ENCODE measurements around the gene SNX25.
"Not testable (repeated sequence)": the region's sequence is repeated elsewhere in the genome, so short reads cannot be mapped to it uniquely, and the experiment has no call there.

The SNX25 gene

DNA sequence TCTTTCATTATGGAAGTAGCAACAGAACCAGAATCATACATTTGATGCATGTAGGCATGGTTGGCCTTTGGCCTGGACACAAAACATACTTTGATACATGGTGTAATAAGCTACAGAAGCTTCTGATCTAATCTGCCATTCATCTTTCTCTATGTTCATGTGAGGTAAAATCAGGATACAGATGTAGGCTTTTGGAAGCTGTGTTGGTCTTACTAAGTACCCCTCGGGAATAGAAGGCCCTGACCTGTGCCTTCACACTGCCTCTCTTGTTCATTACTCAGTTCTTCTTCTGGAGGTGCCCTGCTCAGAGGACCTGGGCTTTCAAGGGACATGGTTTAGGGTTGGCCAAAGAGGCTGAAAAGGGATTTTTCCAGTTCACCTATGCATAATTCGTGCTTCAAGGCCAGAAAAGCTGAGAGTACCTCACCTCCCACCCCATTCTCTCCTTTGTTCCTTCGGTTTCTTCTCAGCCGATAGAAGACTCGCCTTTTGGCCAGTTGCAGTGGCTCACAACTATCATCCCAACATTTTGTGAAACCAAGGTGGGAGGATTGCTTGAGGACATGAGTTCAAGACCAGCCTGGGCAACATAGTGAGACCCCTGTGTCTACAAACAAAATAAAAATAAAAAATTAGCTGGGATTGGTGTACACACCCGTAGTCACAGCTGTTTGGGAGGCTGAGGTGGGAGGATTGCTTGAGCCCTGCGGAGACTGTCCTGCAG is 25.9 kb downstream of the SNX25 start:
- no peak for DNase-seq

- DNase-seq, result no peak
These were observed 26.6 kb downstream of the SNX25 start for GRCh38 chr4:185235843-185236503.

- DNase-seq, result no peak
These were observed 27.8 kb downstream of the SNX25 start for GRCh38 chr4:185237175-185237574.

DNA sequence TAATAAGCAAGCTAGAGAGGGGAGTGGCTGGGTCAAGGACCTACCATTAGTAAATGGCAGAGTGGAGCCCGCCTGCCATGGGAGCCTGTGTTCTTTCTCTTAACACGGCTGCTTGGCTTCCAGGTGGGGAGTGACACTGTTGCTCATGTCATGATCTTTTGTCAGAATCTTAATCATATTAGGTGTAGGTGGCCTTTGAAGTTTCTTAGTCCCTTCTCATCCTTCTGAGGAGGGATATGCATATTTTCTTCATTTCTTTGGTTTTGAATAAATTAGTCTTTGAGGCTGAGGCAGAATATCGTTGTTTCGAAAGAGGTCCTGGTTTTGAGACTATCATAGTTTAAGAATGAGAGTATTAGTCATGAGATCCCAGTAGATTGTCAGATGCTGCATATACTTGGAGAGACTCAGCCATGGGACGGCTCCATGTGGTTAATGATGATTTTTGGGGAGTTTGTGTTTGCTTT is 28.9 kb downstream of the SNX25 start:
- DNase-seq, result no peak

GRCh38 chr4:185238750-185239149 is 29.4 kb downstream of the SNX25 start:
- no peak for DNase-seq

DNA sequence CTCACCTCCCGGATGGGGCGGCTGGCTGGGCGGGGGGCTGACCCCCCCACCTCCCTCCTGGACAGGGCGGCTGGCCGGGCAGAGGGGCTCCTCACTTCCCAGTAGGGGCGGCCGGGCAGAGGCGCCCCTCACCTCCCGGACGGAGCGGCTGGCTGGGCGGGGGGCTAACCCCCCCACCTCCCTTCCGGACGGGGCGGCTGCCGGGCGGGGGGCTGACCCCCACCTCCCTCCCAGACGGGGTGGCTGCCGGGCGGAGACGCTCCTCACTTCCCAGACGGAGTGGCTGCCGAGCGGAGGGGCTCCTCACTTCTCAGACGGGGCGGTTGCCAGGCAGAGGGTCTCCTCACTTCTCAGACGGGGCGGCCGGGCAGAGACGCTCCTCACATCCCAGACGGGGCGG is 31.1 kb downstream of the SNX25 start:
- DNase-seq, result not testable (repeated sequence)

GRCh38 chr4:185242749-185243533 is 33.5 kb downstream of the SNX25 start:
- no peak for DNase-seq

GRCh38 chr4:185243879-185244278 is 34.5 kb downstream of the SNX25 start:
- DNase-seq, result no peak

GRCh38 chr4:185244763-185245162 is 35.4 kb downstream of the SNX25 start:
- DNase-seq, result no peak

- no peak for DNase-seq
These were observed 37.1 kb downstream of the SNX25 start for GRCh38 chr4:185246453-185246852.

DNA sequence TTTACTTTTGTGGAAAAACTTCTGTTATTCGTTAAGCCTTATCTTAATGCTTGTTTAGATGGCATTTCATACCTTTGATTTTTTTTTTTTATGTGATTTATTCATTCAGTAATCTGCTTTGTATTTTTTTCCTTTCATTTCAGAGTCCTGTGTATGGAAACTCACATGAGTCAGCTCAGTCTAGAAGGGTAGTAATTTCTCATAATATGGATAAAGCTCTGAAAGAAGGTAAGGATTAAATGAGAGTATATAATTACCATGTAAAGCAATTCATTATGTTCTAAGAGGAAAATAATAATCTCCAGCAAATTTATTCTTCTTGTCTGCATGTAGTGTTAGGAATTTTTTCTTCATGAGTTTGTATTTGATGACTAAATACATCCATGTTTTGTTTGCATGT is 37.8 kb downstream of the SNX25 start:
- no peak for DNase-seq

GRCh38 chr4:185248393-185249039 is 39.1 kb downstream of the SNX25 start:
- DNase-seq, result no peak

GRCh38 chr4:185249105-185249504 is 39.7 kb downstream of the SNX25 start:
- DNase-seq, result no peak

DNA sequence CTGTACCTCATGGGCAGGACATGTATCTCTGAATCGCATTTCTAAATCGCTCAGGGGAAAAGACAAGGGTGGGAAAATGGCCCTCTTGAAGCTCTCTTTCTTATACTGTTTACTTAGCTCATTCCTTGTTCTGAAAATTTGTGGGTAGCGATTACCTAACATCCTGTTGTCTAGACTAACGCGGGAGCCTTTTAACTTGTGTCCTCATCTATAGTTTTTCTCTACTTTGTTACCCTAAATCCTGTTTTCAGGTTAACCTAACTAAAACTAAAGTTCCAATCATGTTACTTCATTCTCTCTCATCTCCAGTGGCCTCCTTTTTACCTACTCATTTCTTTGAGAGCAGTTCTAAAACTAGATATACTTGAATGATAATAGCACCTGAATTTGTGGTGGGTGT is 45.0 kb downstream of the SNX25 start:
- no peak for DNase-seq

GRCh38 chr4:185255868-185256267 is 46.5 kb downstream of the SNX25 start:
- no peak for DNase-seq

DNA sequence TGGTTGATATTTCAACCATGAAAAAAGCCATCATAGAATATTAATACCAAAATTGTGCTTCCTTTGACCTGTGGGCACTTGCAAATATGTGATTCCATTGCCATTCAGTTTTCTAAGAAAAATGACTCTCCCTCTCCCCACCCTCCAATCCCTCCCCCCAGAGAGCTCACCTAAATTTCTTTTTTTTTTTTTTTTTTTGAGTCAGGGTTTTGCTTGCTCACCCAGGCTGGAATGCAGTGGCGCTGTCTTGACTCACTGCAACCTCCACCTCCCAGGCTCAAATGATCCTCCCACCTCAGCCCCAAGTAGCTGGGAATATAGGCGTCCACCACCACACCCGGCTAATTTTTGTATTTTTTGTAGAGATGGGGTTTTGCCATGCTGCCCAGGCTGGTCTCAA is 47.0 kb downstream of the SNX25 start:
- DNase-seq, result no peak

DNA sequence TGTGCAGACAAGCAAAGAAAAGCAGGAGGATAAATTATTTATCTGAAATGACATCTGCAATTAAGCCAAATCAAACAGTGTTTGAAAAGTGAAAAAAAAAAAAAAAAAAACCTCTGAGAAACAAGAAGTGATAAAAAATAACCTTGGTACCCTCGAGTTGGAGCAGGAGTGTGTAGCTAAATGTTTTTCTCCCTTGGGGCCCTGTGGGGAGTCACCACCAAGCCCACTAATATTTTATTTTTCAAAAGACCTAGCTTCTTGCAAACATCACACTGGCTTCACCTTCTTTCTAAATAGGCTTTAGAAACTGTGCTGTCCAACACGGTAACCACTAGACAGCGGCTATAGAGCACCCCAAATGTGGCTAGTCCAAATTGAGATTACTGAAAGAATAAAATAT is 47.7 kb downstream of the SNX25 start:
- no peak for DNase-seq

DNA sequence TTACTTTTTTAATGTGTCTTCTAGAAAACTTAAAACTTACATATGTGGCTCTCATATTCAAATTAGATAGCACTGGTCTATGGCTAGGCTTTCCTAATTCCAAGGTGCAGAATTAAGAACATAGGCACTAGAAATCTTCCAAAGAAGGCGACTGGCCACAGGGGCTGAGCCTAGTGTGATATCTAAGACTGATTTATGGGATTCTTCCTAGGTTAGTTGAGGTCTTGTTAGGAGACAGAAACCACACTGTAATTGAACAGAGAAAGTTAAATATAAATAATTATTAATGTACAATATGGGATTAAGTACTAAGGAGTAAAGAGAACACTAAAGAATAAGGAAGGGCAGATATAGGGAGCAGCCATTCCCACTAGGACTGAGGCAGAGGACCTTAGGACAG is 48.3 kb downstream of the SNX25 start:
- no peak for DNase-seq

DNA sequence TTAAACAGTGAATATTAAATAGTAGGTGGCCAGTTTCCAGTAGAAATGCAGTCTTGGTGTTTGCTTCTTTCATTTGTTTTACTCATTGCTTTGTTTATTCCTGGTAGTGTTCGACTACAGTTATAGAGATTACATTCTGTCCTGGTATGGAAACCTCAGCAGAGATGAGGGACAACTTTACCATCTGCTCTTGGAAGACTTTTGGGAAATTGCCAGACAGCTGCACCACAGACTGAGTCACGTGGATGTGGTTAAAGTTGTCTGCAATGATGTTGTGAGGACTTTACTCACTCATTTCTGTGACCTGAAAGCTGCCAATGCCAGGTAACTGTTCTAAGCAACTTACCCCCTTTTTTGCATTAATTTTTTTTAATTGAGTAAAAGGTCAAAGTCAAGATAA is 49.3 kb downstream of the SNX25 start:
- not testable (repeated sequence) for DNase-seq

- DNase-seq, result no peak
These were observed 50.3 kb downstream of the SNX25 start for GRCh38 chr4:185259719-185260118.

DNA sequence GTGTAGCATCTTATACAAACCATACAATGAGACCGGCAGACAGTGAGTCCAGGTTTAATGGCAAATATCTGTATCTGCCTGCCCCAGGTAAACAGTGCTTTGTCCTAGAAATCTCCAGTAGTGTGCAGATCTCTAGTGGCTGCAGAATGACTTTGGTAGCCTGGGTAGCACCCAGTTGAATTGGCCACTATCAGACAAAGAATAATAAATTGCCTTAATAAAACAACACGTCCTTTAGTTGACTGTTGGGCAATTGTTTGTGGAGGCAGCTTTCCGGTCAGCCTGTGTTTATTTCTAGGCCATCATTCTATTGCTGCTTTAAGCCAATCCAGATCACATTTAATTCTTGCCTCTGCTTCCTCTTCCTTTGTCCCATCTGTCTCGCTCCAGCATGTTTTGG is 52.5 kb downstream of the SNX25 start:
- DNase-seq, result no peak

DNA sequence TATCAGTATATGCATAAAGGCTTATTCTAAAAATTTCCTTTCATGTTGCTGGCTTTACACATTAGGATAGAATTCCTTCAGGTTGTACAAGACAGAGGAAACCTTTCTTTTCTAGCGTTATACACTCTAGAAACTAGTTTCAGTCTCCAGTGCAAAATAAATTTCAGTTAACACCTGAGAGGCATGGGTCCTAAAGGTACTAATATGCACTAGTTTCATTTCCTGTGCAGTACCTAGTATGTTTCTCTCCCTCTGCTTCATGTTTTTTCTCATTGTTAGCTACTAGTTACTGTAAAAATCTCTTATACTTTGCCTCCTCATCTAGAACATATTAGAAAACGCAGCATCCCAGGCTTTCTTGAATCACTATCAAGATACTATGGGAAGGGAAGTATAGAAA is 54.0 kb downstream of the SNX25 start:
- DNase-seq, result no peak

GRCh38 chr4:185265942-185266341 is 56.5 kb downstream of the SNX25 start:
- DNase-seq, result no peak
